ENCODE measurements around the gene CCDC183. TPM values are rescaled to one million over a fixed set of nuclear protein-coding genes. Genes with fewer than 3 reads are reported as not detected.

The CCDC183 gene
- total RNA-seq, 1 experiment from 2014 or later, result not detected

DNA sequence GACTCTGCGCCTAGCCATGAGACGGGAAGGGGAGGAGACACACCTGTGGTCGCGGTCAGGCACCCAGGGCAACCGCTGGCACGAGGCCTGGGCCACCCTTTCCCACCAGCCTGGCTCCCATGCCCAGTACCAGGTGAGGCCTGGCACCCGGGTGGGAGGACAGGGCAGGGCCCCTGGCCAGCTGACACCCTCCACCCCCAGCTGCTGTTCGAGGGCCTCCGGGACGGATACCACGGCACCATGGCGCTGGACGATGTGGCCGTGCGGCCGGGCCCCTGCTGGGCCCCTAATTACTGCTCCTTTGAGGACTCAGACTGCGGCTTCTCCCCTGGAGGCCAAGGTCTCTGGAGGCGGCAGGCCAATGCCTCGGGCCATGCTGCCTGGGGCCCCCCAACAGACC lies 61.0 kb downstream of the CCDC183 start:
- no peaks in the 10 kb centered on the region for H3K9me3 ChIP-seq (ENCODE audit: low read length)
- no peak overlapping the region for H3K27ac ChIP-seq (ENCODE audit: low read length)
- H3K27me3 ChIP-seq (ENCODE audit: low read length), result no peaks in the 10 kb centered on the region
- no peaks in the 10 kb centered on the region for H3K9me2 ChIP-seq (replicated peaks; ENCODE audit: insufficient read depth, low read length)
- no peak overlapping the region for H3K4me3 ChIP-seq (ENCODE audit: low read length)
- no peak overlapping the region for H3K4me2 ChIP-seq (ENCODE audit: low read depth, low read length, poor library complexity, severe bottlenecking)
- H3K9ac ChIP-seq (ENCODE audit: low read length), result no peak overlapping the region
- peaks cover 5% of the 10 kb centered on the region for H3K4me1 ChIP-seq (ENCODE audit: low read length)
- no peaks in the 10 kb centered on the region for H4K20me1 ChIP-seq (ENCODE audit: insufficient read depth, low read depth, low read length)
- DNase-seq, result no peak
- H3K79me2 ChIP-seq (ENCODE audit: low read length), result no peaks in the 10 kb centered on the region
- no peak overlapping the region for H2AFZ ChIP-seq (ENCODE audit: low read length)
- no peaks in the 10 kb centered on the region for H3K36me3 ChIP-seq (ENCODE audit: insufficient read depth, low read length)

Small RNA genes within 50 kb of the gene (small RNA-seq; reads per million reads assigned to genes)
- gene AL355987.2 (not detected), gene ATP6V1G1P3 (not detected), gene MIR4292 (not detected), gene MIR6722 (not detected)

Other genes with a start within 250 kb of the CCDC183 start
- gene EGFL7, start 133.4 kb upstream of the CCDC183 start, total RNA-seq (2014; rRNA removed; shearing (Covaris generic); ENCODE audit: low replicate concordance), result not detected in 2 replicates
- 12.3 and 38.5 TPM in 2 replicates for gene AGPAT2, start 108.9 kb upstream of the CCDC183 start, total RNA-seq (2014; rRNA removed; shearing (Covaris generic); ENCODE audit: low replicate concordance)
- gene DIPK1B, start 83.8 kb upstream of the CCDC183 start, total RNA-seq (2014; rRNA removed; shearing (Covaris generic); ENCODE audit: low replicate concordance), result not detected in 2 replicates
- gene LCN10, start 53.4 kb upstream of the CCDC183 start, total RNA-seq (2014; rRNA removed; shearing (Covaris generic); ENCODE audit: low replicate concordance), result not detected in 2 replicates
- not detected in 2 replicates for gene LCN6, start 47.8 kb upstream of the CCDC183 start, total RNA-seq (2014; rRNA removed; shearing (Covaris generic); ENCODE audit: low replicate concordance)
- not detected in 2 replicates for gene LCN8, start 38.1 kb upstream of the CCDC183 start, total RNA-seq (2014; rRNA removed; shearing (Covaris generic); ENCODE audit: low replicate concordance)
- not detected in 2 replicates for gene LCN15, start 31.8 kb upstream of the CCDC183 start, total RNA-seq (2014; rRNA removed; shearing (Covaris generic); ENCODE audit: low replicate concordance)
- 20.5 and 61.8 TPM in 2 replicates for gene TMEM141, start 5.0 kb upstream of the CCDC183 start, total RNA-seq (2014; rRNA removed; shearing (Covaris generic); ENCODE audit: low replicate concordance)
- 43.1 and 78.1 TPM in 2 replicates for gene RABL6, start 11.6 kb downstream of the CCDC183 start, total RNA-seq (2014; rRNA removed; shearing (Covaris generic); ENCODE audit: low replicate concordance)
- gene AJM1, start 46.1 kb downstream of the CCDC183 start, total RNA-seq (2014; rRNA removed; shearing (Covaris generic); ENCODE audit: low replicate concordance), result 1.9 and 5.0 TPM in 2 replicates
- 82.5 and 164 TPM in 2 replicates for gene PHPT1, start 53.1 kb downstream of the CCDC183 start, total RNA-seq (2014; rRNA removed; shearing (Covaris generic); ENCODE audit: low replicate concordance)
- gene MAMDC4, start 56.0 kb downstream of the CCDC183 start, total RNA-seq (2014; rRNA removed; shearing (Covaris generic); ENCODE audit: low replicate concordance), result 7.9 TPM in 2 replicates
- 152 and 302 TPM in 2 replicates for gene EDF1, start 70.0 kb downstream of the CCDC183 start, total RNA-seq (2014; rRNA removed; shearing (Covaris generic); ENCODE audit: low replicate concordance)
- 6.3 and 11.3 TPM in 2 replicates for gene TRAF2, start 90.2 kb downstream of the CCDC183 start, total RNA-seq (2014; rRNA removed; shearing (Covaris generic); ENCODE audit: low replicate concordance)
- gene FBXW5, start 148.4 kb downstream of the CCDC183 start, total RNA-seq (2014; rRNA removed; shearing (Covaris generic); ENCODE audit: low replicate concordance), result 37.3 and 103 TPM in 2 replicates
- gene C8G, start 148.9 kb downstream of the CCDC183 start, total RNA-seq (2014; rRNA removed; shearing (Covaris generic); ENCODE audit: low replicate concordance), result not detected in 2 replicates
- gene LCN12, start 155.9 kb downstream of the CCDC183 start, total RNA-seq (2014; rRNA removed; shearing (Covaris generic); ENCODE audit: low replicate concordance), result not detected in 2 replicates
- gene PTGDS, start 181.2 kb downstream of the CCDC183 start, total RNA-seq (2014; rRNA removed; shearing (Covaris generic); ENCODE audit: low replicate concordance), result not detected in 2 replicates
- gene LCNL1, start 186.7 kb downstream of the CCDC183 start, total RNA-seq (2014; rRNA removed; shearing (Covaris generic); ENCODE audit: low replicate concordance), result not detected in 2 replicates
- gene PAXX, start 196.1 kb downstream of the CCDC183 start, total RNA-seq (2014; rRNA removed; shearing (Covaris generic); ENCODE audit: low replicate concordance), result 20.1 and 62.6 TPM in 2 replicates
- gene CLIC3, start 200.2 kb downstream of the CCDC183 start, total RNA-seq (2014; rRNA removed; shearing (Covaris generic); ENCODE audit: low replicate concordance), result not detected in 2 replicates
- gene ABCA2, start 231.9 kb downstream of the CCDC183 start, total RNA-seq (2014; rRNA removed; shearing (Covaris generic); ENCODE audit: low replicate concordance), result 2.4 and 6.4 TPM in 2 replicates
- gene FUT7, start 235.8 kb downstream of the CCDC183 start, total RNA-seq (2014; rRNA removed; shearing (Covaris generic); ENCODE audit: low replicate concordance), result not detected in 2 replicates
- not detected in 2 replicates for gene NPDC1, start 249.8 kb downstream of the CCDC183 start, total RNA-seq (2014; rRNA removed; shearing (Covaris generic); ENCODE audit: low replicate concordance)